PC-9 (cell line): ENCODE results near the gene TSSK6. TPM values are rescaled to one million over a fixed set of nuclear protein-coding genes. Genes with fewer than 3 reads are reported as not detected.

Experiments
- BruUV-seq: library from RNA; stranded (reverse); fragments of 400-500 nt; replicated peaks from 2 replicates; lab custom pipeline; 2021; lab: Mats Ljungman, UMichigan
- CTCF ChIA-PET: fragments of 300-600 bp; sonication (Branson Sonifier 250); formaldehyde crosslinking; loops from one replicate; lab custom pipeline; 2022; ENCODE audit warnings: antibody characterized with exemption; lab: Charles Lee
- POLR2A ChIA-PET: fragments of 300-600 bp; sonication (Branson Sonifier 250); formaldehyde crosslinking; loops from one replicate; lab custom pipeline; 2022; ENCODE audit warnings: antibody characterized with exemption; ENCODE audit not compliant: unreplicated experiment; lab: Charles Lee
- DNase-seq, 2 experiments: peaks; one replicate each; pipeline versions ENCODE4 v3.0.0 to v3.0.0-alpha.2; 2015 to 2022; ENCODE audit warnings: mixed read lengths in 1 of 2
- H2AFZ ChIP-seq: fragments of 200-600 bp; sonication (generic); 2 replicates; pipeline ENCODE4 v1.8.1; 2017; ENCODE audit warnings: antibody characterized with exemption
- H3F3A ChIP-seq: fragments of 200-600 bp; sonication (generic); 2 replicates; pipeline ENCODE4 v1.8.1; 2017; ENCODE audit warnings: antibody characterized with exemption, mild to moderate bottlenecking, low read depth; ENCODE audit not compliant: insufficient read depth
- H3K27ac ChIP-seq: fragments of 200-600 bp; sonication (generic); 2 replicates; pipeline ENCODE4 v1.6.1; 2016; ENCODE audit warnings: mixed run types
- H3K27me3 ChIP-seq: fragments of 200-600 bp; sonication (generic); 2 replicates; pipeline ENCODE4 v1.6.1; 2016; ENCODE audit warnings: low read depth, mixed run types; ENCODE audit not compliant: insufficient read depth
- H3K36me3 ChIP-seq: fragments of 200-600 bp; sonication (generic); 2 replicates; pipeline ENCODE4 v1.6.1; 2016; ENCODE audit warnings: low read depth, mixed run types
- H3K4me1 ChIP-seq: fragments of 200-600 bp; sonication (generic); replicated peaks from 2 replicates; pipeline ENCODE4 v1.6.1; 2016; ENCODE audit warnings: mixed run types; ENCODE audit not compliant: insufficient read depth
- H3K4me2 ChIP-seq: fragments of 200-600 bp; sonication (generic); 2 replicates; pipeline ENCODE4 v1.6.1; 2017; ENCODE audit warnings: mixed run types
- H3K4me3 ChIP-seq: fragments of 200-600 bp; sonication (generic); 2 replicates; pipeline ENCODE4 v1.6.1; 2016; ENCODE audit warnings: mixed run types
- H3K79me2 ChIP-seq: fragments of 200-600 bp; sonication (generic); 2 replicates; pipeline ENCODE4 v1.6.1; 2017; ENCODE audit warnings: low read depth, mixed run types
- H3K9me2 ChIP-seq: fragments of 200-600 bp; sonication (generic); 2 replicates; pipeline ENCODE4 v1.8.1; 2017; ENCODE audit warnings: mild to moderate bottlenecking; ENCODE audit not compliant: insufficient read depth
- H3K9me3 ChIP-seq: fragments of 200-600 bp; sonication (generic); 2 replicates; pipeline ENCODE4 v1.8.1; 2016; ENCODE audit warnings: low read depth; ENCODE audit not compliant: insufficient read depth
- H4K20me1 ChIP-seq: fragments of 200-600 bp; sonication (generic); 2 replicates; pipeline ENCODE4 v1.8.1; 2017; ENCODE audit not compliant: insufficient read depth
- EZH2 ChIP-seq: fragments of 200-600 bp; sonication (generic); IDR thresholded peaks from 2 replicates; pipeline ENCODE4 v1.8.0; 2017; ENCODE audit warnings: antibody characterized with exemption, low read depth
- intact Hi-C: fragments of 100-400 bp; cut with micrococcal nuclease; formaldehyde crosslinking; loops from one replicate; pipeline ENCODE4 v1.10.0; 2022; ENCODE audit not compliant: unreplicated experiment
- total RNA-seq: library from RNA; stranded (reverse); gene quantifications from 2 replicates; pipeline ENCODE4 v1.2.3, GENCODE V29; 2021
- TF ChIP-seq, protein P1 (sequence below): fragments of 200-600 bp; sonication (generic); conservative IDR thresholded peaks from 2 replicates; pipeline ENCODE4 v1.6.1; 2017; ENCODE audit warnings: mixed run types, antibody characterized with exemption, mild to moderate bottlenecking, moderate library complexity

TSSK6 gene
- total RNA-seq, 1 experiment from 2014 or later = 2.0 TPM

DNA sequence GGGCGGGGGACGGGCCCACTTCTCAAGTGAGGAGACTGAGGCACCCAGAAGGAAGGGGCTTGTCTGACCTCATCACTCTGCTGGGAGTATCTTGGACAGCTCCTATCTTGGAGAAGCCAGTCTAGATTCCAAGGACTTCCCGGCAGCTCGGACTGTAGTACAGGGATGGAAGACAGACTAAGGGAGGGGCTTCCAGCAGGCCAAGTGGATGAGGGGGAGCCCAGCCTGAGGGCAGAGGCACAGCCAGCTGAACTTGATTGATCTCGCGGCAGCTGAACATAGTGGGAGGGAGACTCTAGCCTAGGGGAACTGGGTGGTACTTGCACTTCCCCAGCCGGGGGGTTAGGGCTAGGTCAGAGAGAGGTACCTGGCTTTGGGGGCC lies 23.4 kb upstream of the TSSK6 start:
- Histone ChIP-seq H4K20me1 (no peaks in the 10 kb centered on the region), H3K36me3 (no peaks in the 10 kb centered on the region), H3K27me3 (no peaks in the 10 kb centered on the region), H3K4me2 (peak overlapping the region; percentile 68; the same call in 1 of the 2 replicates), H2AFZ (no peak overlapping the region), H3K27ac (no peak overlapping the region), H3K79me2 (no peaks in the 10 kb centered on the region), H3K9me2 (no peaks in the 10 kb centered on the region), H3F3A (peaks cover 31% of the 10 kb centered on the region; the same call in 1 of the 2 replicates), H3K4me3 (peak overlapping the region; percentile 37; the same call in 1 of the 2 replicates), H3K4me1 (no peaks in the 10 kb centered on the region), H3K9me3 (no peaks in the 10 kb centered on the region)
- intact Hi-C loops = loop anchor here (10.0 kb wide), 1 partner anchor 236 kb away; no protein-coding TSS in a partner anchor
- ChIA-PET POLR2A (no interaction called here), CTCF (no interaction called here)
- peak in 1 of 2 experiments; percentile 48 for DNase-seq
- TF ChIP-seq, protein P1, sequence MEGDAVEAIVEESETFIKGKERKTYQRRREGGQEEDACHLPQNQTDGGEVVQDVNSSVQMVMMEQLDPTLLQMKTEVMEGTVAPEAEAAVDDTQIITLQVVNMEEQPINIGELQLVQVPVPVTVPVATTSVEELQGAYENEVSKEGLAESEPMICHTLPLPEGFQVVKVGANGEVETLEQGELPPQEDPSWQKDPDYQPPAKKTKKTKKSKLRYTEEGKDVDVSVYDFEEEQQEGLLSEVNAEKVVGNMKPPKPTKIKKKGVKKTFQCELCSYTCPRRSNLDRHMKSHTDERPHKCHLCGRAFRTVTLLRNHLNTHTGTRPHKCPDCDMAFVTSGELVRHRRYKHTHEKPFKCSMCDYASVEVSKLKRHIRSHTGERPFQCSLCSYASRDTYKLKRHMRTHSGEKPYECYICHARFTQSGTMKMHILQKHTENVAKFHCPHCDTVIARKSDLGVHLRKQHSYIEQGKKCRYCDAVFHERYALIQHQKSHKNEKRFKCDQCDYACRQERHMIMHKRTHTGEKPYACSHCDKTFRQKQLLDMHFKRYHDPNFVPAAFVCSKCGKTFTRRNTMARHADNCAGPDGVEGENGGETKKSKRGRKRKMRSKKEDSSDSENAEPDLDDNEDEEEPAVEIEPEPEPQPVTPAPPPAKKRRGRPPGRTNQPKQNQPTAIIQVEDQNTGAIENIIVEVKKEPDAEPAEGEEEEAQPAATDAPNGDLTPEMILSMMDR = no peak
- TF ChIP-seq EZH2 = no peak
- no TSS peak for BruUV-seq

DNA sequence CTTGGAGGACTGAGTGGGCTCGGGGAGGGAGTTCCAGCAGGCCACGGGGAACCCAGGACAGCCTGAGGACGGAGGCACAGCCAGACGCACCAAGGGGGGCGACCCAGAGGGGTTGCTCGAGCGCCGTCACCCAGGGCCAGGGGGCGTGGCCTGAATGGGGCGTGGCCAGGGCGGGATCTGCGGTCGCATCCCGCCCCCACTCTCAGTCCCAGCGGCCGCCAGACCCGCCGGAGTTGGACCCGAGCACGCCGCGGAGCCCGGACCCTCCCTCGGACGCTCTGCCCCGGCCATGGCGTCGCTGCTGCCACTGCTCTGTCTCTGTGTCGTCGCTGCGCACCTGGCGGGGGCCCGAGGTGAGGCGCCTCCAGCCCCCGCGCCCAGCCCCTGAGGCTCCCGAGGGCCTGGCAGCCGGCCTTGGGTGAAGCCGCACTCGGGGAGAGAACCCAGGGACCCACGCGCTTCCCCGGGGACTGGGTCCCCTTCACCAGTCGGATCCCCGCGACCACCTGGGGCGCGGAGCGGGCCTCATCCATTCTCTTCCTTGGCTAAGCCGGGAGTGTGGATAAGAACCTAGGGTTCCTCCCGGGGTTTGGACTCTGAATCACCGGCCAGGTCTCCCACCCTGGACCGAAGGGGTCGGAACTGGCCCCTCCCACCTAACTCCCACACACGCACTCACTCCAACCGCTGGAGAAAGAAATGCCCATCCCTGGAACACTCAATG lies 22.9 kb upstream of the TSSK6 start, which contains the start of gene CILP2:
TSS of gene CILP2 (plus strand) at position 205 of the 724 bp plus-strand sequence. CDS start at position 290, 85 bp downstream.
- Histone ChIP-seq H3K27me3 (no peaks in the 10 kb centered on the region), H2AFZ (no peak within 1 kb of the TSS), H3K27ac (no peak within 1 kb of the TSS), H3K9me2 (no peaks in the 10 kb centered on the region), H3K36me3 (no peaks in the 10 kb centered on the region), H4K20me1 (no peaks in the 10 kb centered on the region), H3K79me2 (no peaks in the 10 kb centered on the region), H3K4me1 (no peaks in the 10 kb centered on the region), H3K9me3 (no peaks in the 10 kb centered on the region), H3K4me3 (peak within 1 kb of the TSS; percentile 37; the same call in 1 of the 2 replicates), H3K4me2 (peak within 1 kb of the TSS; percentile 68), H3F3A (peaks cover 35% of the 10 kb centered on the region; the same call in 1 of the 2 replicates)
- intact Hi-C loops = loop anchor here (10.0 kb wide), 1 partner anchor 237 kb away; no protein-coding TSS in a partner anchor
- DNase-seq = peak in 1 of 2 experiments; percentile 56
- ChIA-PET CTCF (no interaction called here), POLR2A (no interaction called here)
- BruUV-seq = no TSS peak
- TF ChIP-seq, protein P1 = no peak
- no peak for TF ChIP-seq EZH2

DNA sequence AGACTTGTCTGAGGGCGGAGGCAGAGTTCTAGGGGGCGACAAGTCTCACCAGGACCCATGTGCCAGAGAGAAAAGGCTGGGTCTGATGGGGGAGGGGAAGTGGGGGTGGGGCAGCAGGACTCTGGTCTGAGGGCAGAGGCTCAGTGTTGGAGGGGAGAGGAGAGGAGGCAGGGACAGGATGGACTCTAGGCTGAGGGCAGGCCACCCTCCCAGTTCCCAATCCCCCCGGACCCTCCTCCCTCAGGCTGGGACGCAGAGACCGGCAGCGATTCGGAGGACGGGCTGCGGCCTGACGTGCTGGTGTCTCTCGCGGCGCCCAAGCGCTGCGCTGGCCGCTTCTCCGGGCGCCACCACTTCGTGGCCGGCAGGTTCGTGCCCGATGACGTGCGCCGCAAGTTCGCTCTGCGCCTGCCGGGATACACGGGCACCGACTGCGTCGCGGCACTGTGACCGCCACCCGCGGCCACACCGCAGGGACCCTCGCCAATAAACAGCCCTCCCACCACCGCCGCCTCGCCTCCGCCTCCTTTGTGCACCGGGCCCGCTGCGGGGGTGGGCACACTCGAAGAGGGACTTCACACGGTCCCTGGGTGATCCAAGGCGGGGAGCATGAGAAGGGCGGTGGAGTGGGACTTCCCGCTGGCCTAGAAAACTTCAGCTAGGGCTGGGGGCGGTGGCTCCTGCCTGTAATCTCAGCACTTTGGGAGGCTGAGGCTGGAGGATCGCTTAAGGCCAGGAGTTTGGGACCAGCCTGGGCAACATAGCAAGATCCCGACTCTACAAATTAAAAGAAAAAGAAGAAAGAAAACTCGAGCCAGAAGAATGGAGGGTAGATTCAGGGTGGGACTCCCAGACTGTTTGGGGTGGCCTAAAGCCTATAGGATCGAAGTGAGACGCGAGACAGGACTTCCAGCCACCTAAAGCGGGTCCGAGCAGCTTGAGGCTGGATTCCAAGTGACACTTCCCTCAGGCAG lies 22.0 kb upstream of the TSSK6 start:
- TF ChIP-seq, protein P1 = no peak
- TF ChIP-seq EZH2 = no peak
- intact Hi-C loops = loop anchor here (10.0 kb wide), 1 partner anchor 237 kb away; no protein-coding TSS in a partner anchor
- peak overlapping the region; percentile 68 for H3K4me2 ChIP-seq
- no peaks in the 10 kb centered on the region for H3K36me3 ChIP-seq
- H3K4me1 ChIP-seq = no peaks in the 10 kb centered on the region
- no peak for DNase-seq
- peaks cover 43% of the 10 kb centered on the region; the same call in 1 of the 2 replicates for H3F3A ChIP-seq
- POLR2A ChIA-PET = no interaction called here
- H3K27me3 ChIP-seq = no peaks in the 10 kb centered on the region
- H3K79me2 ChIP-seq = no peaks in the 10 kb centered on the region
- no peaks in the 10 kb centered on the region for H3K9me2 ChIP-seq
- CTCF ChIA-PET = no interaction called here
- no peak overlapping the region for H3K4me3 ChIP-seq
- no peak overlapping the region for H2AFZ ChIP-seq
- no peak overlapping the region for H3K27ac ChIP-seq
- H4K20me1 ChIP-seq = no peaks in the 10 kb centered on the region
- BruUV-seq = no TSS peak
- H3K9me3 ChIP-seq = no peaks in the 10 kb centered on the region
